ENCODE measurements around the gene CIAO2B. TPM values are rescaled to one million over a fixed set of nuclear protein-coding genes. Genes with fewer than 3 reads are reported as not detected.

Gene CIAO2B
- total and polyA plus RNA-seq, 2 donors (not counting 3 experiments of a cell fraction or from before 2014, with no cell fraction given) = 78.7 to 314 TPM

GRCh38 chr16:66928702-66929388 is 5.4 kb downstream of the CIAO2B start:
- Histone ChIP-seq H3K9me3 (replicated peaks; ENCODE audit: control insufficient read depth, insufficient read depth, low read length) (no peaks in the 10 kb centered on the region), H3K79me2 (ENCODE audit: control insufficient read depth, insufficient read depth, low read length) (peaks cover 7% of the 10 kb centered on the region), H3K9ac (replicated peaks; ENCODE audit: extremely low read depth, insufficient read depth, low read length) (no peak overlapping the region), H3K9me1 (replicated peaks; ENCODE audit: control insufficient read depth, extremely low read depth, insufficient read depth, low read length) (no peaks in the 10 kb centered on the region), H3K27ac (ENCODE audit: insufficient read depth, low read depth, low read length) (no peak overlapping the region), H3K36me3 (ENCODE audit: control insufficient read depth in 2 of 2, extremely low read depth in 1 of 2, insufficient read depth in 2 of 2, low read length in 2 of 2) (no peaks in the 10 kb centered on the region), H3K4me2 (ENCODE audit: insufficient read depth, low read length) (no peak overlapping the region), H3K4me1 (ENCODE audit: control insufficient read depth, extremely low read depth, insufficient read depth, low read length) (peaks cover 10% of the 10 kb centered on the region), H2AFZ (ENCODE audit: low read depth, low read length) (no peak overlapping the region), H4K20me1 (replicated peaks; ENCODE audit: control insufficient read depth, extremely low read depth, insufficient read depth, low read length) (no peaks in the 10 kb centered on the region), H3K4me3 (replicated peaks in 1 of 3; ENCODE audit: insufficient read depth in 1 of 3, low read depth in 1 of 3, low read length in 3 of 3) (no peak overlapping the region), H3K27me3 (ENCODE audit: control insufficient read depth in 2 of 2, insufficient read depth in 2 of 2, low read length in 2 of 2) (peaks cover 14 to 23% of the 10 kb centered on the region in 2 experiments)
- TF ChIP-seq MYC (IDR thresholded peaks at IDR 0.05; ENCODE audit: low read depth, low read length) (no peak), CTCF (IDR thresholded peaks at IDR 0.05; ENCODE audit: extremely low read depth in 1 of 2, insufficient read depth in 1 of 2, low read depth in 1 of 2, low read length in 2 of 2) (peak; percentile 13 to 34)
- ChIA-PET POLR2A (no interaction called here), CTCF (interaction anchor here (0.8 to 5.2 kb wide), 10 partner anchors 9 to 98 kb away, joined by 3 to 72 read pairs (median 4); partner anchors contain the start of genes NAE1 and PDP2)
- DNase-seq (ENCODE audit: low read depth, low spot score) (no peak), FAIRE-seq (no peak)
- BruUV-seq (replicated peaks) = no TSS peak
- intact Hi-C loops (cut with micrococcal nuclease) = no loop called here
- dilution Hi-C loops (cut with MboI; ENCODE audit: extremely low pct_ligation_motif_present, low sequenced_read_pairs) = no loop called here

GRCh38 chr16:66927918-66928649 is 6.1 kb downstream of the CIAO2B start:
- no peak overlapping the region for H3K4me3 ChIP-seq (replicated peaks in 1 of 3; ENCODE audit: insufficient read depth in 1 of 3, low read depth in 1 of 3, low read length in 3 of 3)
- no peaks in the 10 kb centered on the region for H3K36me3 ChIP-seq (ENCODE audit: control insufficient read depth in 2 of 2, extremely low read depth in 1 of 2, insufficient read depth in 2 of 2, low read length in 2 of 2)
- H3K9me1 ChIP-seq (replicated peaks; ENCODE audit: control insufficient read depth, extremely low read depth, insufficient read depth, low read length) = no peaks in the 10 kb centered on the region
- no peak overlapping the region for H3K9ac ChIP-seq (replicated peaks; ENCODE audit: extremely low read depth, insufficient read depth, low read length)
- no peaks in the 10 kb centered on the region for H3K79me2 ChIP-seq (ENCODE audit: control insufficient read depth, insufficient read depth, low read length)
- dilution Hi-C loops (cut with MboI; ENCODE audit: extremely low pct_ligation_motif_present, low sequenced_read_pairs) = no loop called here
- DNase-seq (ENCODE audit: low read depth, low spot score) (no peak), FAIRE-seq (no peak)
- H3K4me1 ChIP-seq (ENCODE audit: control insufficient read depth, extremely low read depth, insufficient read depth, low read length) = peaks cover 3% of the 10 kb centered on the region
- H3K27ac ChIP-seq (ENCODE audit: insufficient read depth, low read depth, low read length) = no peak overlapping the region
- ChIA-PET CTCF (interaction anchor here (0.6 to 5.2 kb wide), 11 partner anchors 8 to 158 kb away, joined by 3 to 72 read pairs (median 4); partner anchors contain the start of genes NAE1 and PDP2), POLR2A (no interaction called here)
- no peaks in the 10 kb centered on the region for H3K9me3 ChIP-seq (replicated peaks; ENCODE audit: control insufficient read depth, insufficient read depth, low read length)
- no peak overlapping the region for H2AFZ ChIP-seq (ENCODE audit: low read depth, low read length)
- no peaks in the 10 kb centered on the region for H4K20me1 ChIP-seq (replicated peaks; ENCODE audit: control insufficient read depth, extremely low read depth, insufficient read depth, low read length)
- H3K4me2 ChIP-seq (ENCODE audit: insufficient read depth, low read length) = no peak overlapping the region
- peaks cover 18 to 28% of the 10 kb centered on the region in 2 experiments for H3K27me3 ChIP-seq (ENCODE audit: control insufficient read depth in 2 of 2, insufficient read depth in 2 of 2, low read length in 2 of 2)
- no peak for TF ChIP-seq POLR2AphosphoS5 (IDR thresholded peaks at IDR 0.05; ENCODE audit: insufficient read depth, low read depth, low read length)
- no peak for TF ChIP-seq POLR2A (IDR thresholded peaks at IDR 0.05; ENCODE audit: low read depth, low read length)
- TF ChIP-seq EZH2 (IDR thresholded peaks at IDR 0.05; ENCODE audit: borderline replicate concordance, low read depth, low read length, severe bottlenecking) = no peak
- no peak for TF ChIP-seq MYC (IDR thresholded peaks at IDR 0.05; ENCODE audit: low read depth, low read length)
- no peak for TF ChIP-seq FOS (IDR thresholded peaks at IDR 0.05; ENCODE audit: borderline replicate concordance, insufficient read depth, low read length)
- no TSS peak for BruUV-seq (replicated peaks)
- intact Hi-C loops (cut with micrococcal nuclease) = no loop called here
